SK-N-SH treated with all-trans-retinoic acid at 6 μM for 48 hours (cell line): ENCODE measurements around the gene PRR7.
A peak's percentile ranks its signal among the peaks of the same experiment; 100 is the strongest.

Experiments
- ATAC-seq: fragments of 200-7000 bp; cut with Tn5 transposase; 3 replicates; pipeline ENCODE4 v1.9.1; 2020; ENCODE audit warnings: mild to moderate bottlenecking, moderate library complexity
- ARNTL ChIP-seq: fragments of 450-650 bp; formaldehyde crosslinking; IDR thresholded peaks from 2 replicates; pipeline ENCODE4 v1.5.0; 2020; ENCODE audit warnings: low read depth, mild to moderate bottlenecking, moderate library complexity, borderline replicate concordance
- BACH2 ChIP-seq: fragments of 250-450 bp; sonication (Bioruptor Pico); IDR thresholded peaks from 2 replicates; pipeline ENCODE4 v1.9.0; 2021; ENCODE audit warnings: mild to moderate bottlenecking, borderline replicate concordance
- CREB5 ChIP-seq: fragments of 250-450 bp; sonication (Bioruptor Pico); IDR thresholded peaks from 2 replicates; pipeline ENCODE4 v1.5.1; 2020; ENCODE audit warnings: low read depth, mild to moderate bottlenecking, moderate library complexity
- CSDC2 ChIP-seq: fragments of 250-450 bp; sonication (Bioruptor Pico); IDR thresholded peaks from 2 replicates; pipeline ENCODE4 v1.5.0; 2020; ENCODE audit warnings: mild to moderate bottlenecking, moderate library complexity
- CSRNP3 ChIP-seq: fragments of 250-450 bp; sonication (Bioruptor Pico); IDR thresholded peaks from 2 replicates; pipeline ENCODE4 v1.5.1; 2021; ENCODE audit warnings: mild to moderate bottlenecking, moderate library complexity
- ESRRG ChIP-seq: fragments of 250-450 bp; sonication (Bioruptor Pico); IDR thresholded peaks from 2 replicates; pipeline ENCODE4 v1.6.1; 2021; ENCODE audit warnings: mild to moderate bottlenecking
- GLIS3 ChIP-seq: fragments of 250-450 bp; sonication (Bioruptor Pico); IDR thresholded peaks from 2 replicates; pipeline ENCODE4 v1.5.0; 2020; ENCODE audit warnings: mild to moderate bottlenecking, moderate library complexity
- ISL1 ChIP-seq: fragments of 250-450 bp; sonication (Bioruptor Pico); IDR thresholded peaks from 2 replicates; pipeline ENCODE4 v2.1.2; 2022; ENCODE audit warnings: mild to moderate bottlenecking, moderate library complexity
- OSR1 ChIP-seq: fragments of 250-450 bp; sonication (Bioruptor Pico); IDR thresholded peaks from 2 replicates; pipeline ENCODE4 v1.8.0; 2022; ENCODE audit warnings: moderate library complexity, mild to moderate bottlenecking, inconsistent platforms
- PATZ1 ChIP-seq: fragments of 250-450 bp; sonication (Bioruptor Pico); IDR thresholded peaks from 2 replicates; pipeline ENCODE4 v1.8.0; 2020; ENCODE audit warnings: mild to moderate bottlenecking, moderate library complexity, borderline replicate concordance
- POU6F1 ChIP-seq: fragments of 250-450 bp; sonication (Bioruptor Pico); IDR thresholded peaks from 2 replicates; pipeline ENCODE4 v1.8.0; 2021; ENCODE audit warnings: low read depth, mild to moderate bottlenecking, moderate library complexity, borderline replicate concordance
- PPARA ChIP-seq: fragments of 250-450 bp; sonication (Bioruptor Pico); IDR thresholded peaks from 2 replicates; pipeline ENCODE4 v1.5.0; 2020; ENCODE audit warnings: mild to moderate bottlenecking, borderline replicate concordance
- RARB ChIP-seq: fragments of 250-450 bp; sonication (Bioruptor Pico); IDR thresholded peaks from 2 replicates; pipeline ENCODE4 v1.8.0; 2021; ENCODE audit warnings: mild to moderate bottlenecking, moderate library complexity
- SNAI2 ChIP-seq: fragments of 250-450 bp; sonication (Bioruptor Pico); IDR thresholded peaks from 2 replicates; pipeline ENCODE4 v1.5.0; 2020; ENCODE audit warnings: mild to moderate bottlenecking, moderate library complexity
- TCF4 ChIP-seq: fragments of 250-450 bp; sonication (Bioruptor Pico); IDR thresholded peaks from 2 replicates; pipeline ENCODE4 v1.8.0; 2021; ENCODE audit warnings: mild to moderate bottlenecking, moderate library complexity, borderline replicate concordance
- TOX ChIP-seq: fragments of 250-450 bp; sonication (Bioruptor Pico); IDR thresholded peaks from 2 replicates; pipeline ENCODE4 v1.8.0; 2021; ENCODE audit warnings: mild to moderate bottlenecking, moderate library complexity, borderline replicate concordance
- ZC3H10 ChIP-seq: fragments of 250-450 bp; sonication (Bioruptor Pico); IDR thresholded peaks from 2 replicates; pipeline ENCODE4 v1.5.1; 2021; ENCODE audit warnings: mild to moderate bottlenecking, moderate library complexity
- ZFP30 ChIP-seq: fragments of 450-650 bp; formaldehyde crosslinking; IDR thresholded peaks from 2 replicates; pipeline ENCODE4 v1.5.0; 2022; ENCODE audit warnings: mild to moderate bottlenecking, moderate library complexity
- ZNF565 ChIP-seq: fragments of 450-650 bp; formaldehyde crosslinking; conservative IDR thresholded peaks from 2 replicates; pipeline ENCODE4 v1.5.0; 2020; ENCODE audit warnings: low read depth, mild to moderate bottlenecking, moderate library complexity
- ZNF70 ChIP-seq: fragments of 450-650 bp; formaldehyde crosslinking; IDR thresholded peaks from 2 replicates; pipeline ENCODE4 v1.5.0; 2020; ENCODE audit warnings: mild to moderate bottlenecking, moderate library complexity

The PRR7 gene

GRCh38 chr5:177426566-177427210 lies 19.9 kb upstream of the PRR7 start, which contains the start of gene GRK6:
TSS of gene GRK6 (plus strand) at chr5:177426676. CDS start at chr5:177426846, 170 bp downstream.
- TF ChIP-seq ZNF565 (CRISPR knock-in tag) (no peak), ARNTL (CRISPR knock-in tag) (no peak), TCF4 (CRISPR knock-in tag) (no peak), POU6F1 (CRISPR knock-in tag) (no peak), ZC3H10 (no peak), CSDC2 (CRISPR knock-in tag) (no peak), SNAI2 (CRISPR knock-in tag) (no peak), CSRNP3 (CRISPR knock-in tag) (no peak), RARB (no peak), CREB5 (no peak), PPARA (CRISPR knock-in tag) (no peak), ESRRG (CRISPR knock-in tag) (no peak), BACH2 (no peak)
- peak; percentile 0 for ATAC-seq

GRCh38 chr5:177427211-177427822 lies 19.3 kb upstream of the PRR7 start:
- TF ChIP-seq ZFP30 (CRISPR knock-in tag) = no peak
- no peak for TF ChIP-seq GLIS3 (CRISPR knock-in tag)
- no peak for TF ChIP-seq SNAI2 (CRISPR knock-in tag)
- no peak for TF ChIP-seq CSDC2 (CRISPR knock-in tag)
- TF ChIP-seq TCF4 (CRISPR knock-in tag) = no peak
- ATAC-seq = no peak

GRCh38 chr5:177427919-177428573 lies 18.6 kb upstream of the PRR7 start:
- TF ChIP-seq ARNTL (CRISPR knock-in tag) (no peak), ZNF70 (CRISPR knock-in tag) (no peak), CSRNP3 (CRISPR knock-in tag) (no peak), POU6F1 (CRISPR knock-in tag) (no peak), PATZ1 (CRISPR knock-in tag) (no peak), TOX (no peak), ISL1 (CRISPR knock-in tag) (no peak), ZFP30 (CRISPR knock-in tag) (no peak), PPARA (CRISPR knock-in tag) (no peak), BACH2 (no peak), OSR1 (CRISPR knock-in tag) (no peak), CSDC2 (CRISPR knock-in tag) (no peak)
- no peak for ATAC-seq
